Activated CD4-positive, CD25-positive, alpha-beta regulatory T cell (primary cell): Measurements from ENCODE around the gene SARDH.
"Not testable (repeated sequence)": the region's sequence is repeated elsewhere in the genome, so short reads cannot be mapped to it uniquely, and the experiment has no call there.

Experiments
- DNase-seq, 4 experiments: peaks; one replicate each; lab custom pipeline; 2025; lab: John Stamatoyannopoulos, UW

Gene SARDH

DNA sequence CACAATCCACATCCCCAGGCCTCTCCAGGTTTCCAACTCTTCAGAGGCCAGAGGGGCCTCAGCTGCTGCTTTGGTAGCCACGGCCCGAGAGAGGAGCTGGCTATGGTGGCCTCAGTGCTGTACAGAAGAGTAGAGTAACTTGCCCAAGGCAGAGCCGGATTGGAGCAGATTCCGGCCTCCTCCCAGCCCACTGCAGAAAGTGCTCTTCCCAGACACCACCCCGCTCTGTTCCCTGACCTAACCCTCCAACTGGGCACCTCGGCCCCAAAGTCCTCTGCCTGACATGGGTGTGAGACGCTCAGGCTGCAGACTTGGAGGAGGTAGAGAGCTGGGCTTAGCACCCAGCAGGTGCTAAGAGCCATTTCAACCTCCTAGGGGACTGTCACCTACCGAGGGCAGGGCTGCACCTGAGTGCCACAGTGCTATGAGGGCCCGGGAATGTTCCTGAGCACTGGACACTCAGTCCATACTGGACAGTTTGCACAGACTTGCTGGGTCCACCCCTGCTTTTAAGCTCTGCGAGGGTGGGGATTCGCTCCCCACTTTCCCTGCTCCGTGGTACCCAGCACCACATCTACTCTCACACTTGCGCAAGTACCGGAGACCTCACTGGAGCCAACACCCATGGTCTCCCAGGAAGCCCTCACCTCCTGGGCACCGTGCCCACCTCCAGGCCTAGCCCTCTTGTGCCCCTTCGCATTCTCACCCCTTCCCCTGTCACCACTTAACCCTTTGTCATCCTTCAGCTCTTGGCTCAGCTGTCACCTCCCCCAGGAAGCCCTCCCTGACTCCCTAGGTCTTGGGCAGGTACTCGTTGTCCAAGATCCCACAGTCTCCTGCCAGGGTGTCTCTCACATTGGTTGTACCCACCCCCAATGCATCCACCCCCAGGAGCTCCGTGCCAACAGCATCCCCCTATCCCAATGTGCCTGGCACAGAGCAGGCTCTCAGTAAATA is 52.2 kb downstream of the SARDH start:
- DNase-seq = no peak

- DNase-seq = no peak
Observed at GRCh38 chr9:133684936-133685361, 53.2 kb downstream of the SARDH start.

DNA sequence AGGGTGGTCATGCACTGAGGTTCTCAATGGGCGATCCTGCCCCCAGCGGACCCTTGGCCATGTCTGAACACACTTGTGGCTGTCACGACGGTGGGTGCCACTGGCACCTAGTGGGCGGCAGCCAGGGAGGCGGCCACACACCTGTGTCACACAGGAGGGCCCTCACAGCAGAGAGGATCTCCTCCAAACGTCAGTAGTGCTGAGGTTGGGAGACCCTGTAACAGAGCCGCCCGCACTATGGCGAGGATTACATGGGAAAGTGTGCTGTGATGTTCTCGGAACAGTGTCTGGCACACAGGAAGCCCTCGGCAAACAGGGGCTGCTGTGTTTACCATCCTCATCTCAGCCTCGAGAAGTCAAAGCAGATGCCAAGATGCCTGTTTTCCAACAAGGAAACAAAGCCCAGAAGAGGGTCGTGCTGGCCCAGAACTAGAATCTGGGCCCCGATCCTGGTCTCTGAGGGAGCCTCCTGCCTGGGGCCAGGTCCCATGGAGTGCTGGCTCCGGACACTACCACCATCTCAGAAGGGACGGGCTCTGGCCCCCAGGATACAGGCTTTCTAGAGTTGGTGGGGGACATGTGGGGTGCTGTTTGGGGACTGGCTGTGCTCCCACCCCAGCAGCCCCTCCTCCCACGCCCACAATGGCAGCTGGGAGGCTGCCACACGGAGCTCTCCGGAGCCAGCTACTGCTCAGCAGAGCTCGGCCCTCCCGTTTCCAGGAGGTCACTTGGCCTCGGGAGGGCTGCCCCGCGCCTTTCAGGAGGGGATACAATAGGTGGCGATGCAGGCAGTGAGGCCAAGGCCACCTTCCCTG is 53.8 kb downstream of the SARDH start:
- no peak for DNase-seq

GRCh38 chr9:133683586-133684120 is 54.5 kb downstream of the SARDH start:
- peak in 3 of 4 experiments; percentile 22 to 67 (median 62) for DNase-seq

DNA sequence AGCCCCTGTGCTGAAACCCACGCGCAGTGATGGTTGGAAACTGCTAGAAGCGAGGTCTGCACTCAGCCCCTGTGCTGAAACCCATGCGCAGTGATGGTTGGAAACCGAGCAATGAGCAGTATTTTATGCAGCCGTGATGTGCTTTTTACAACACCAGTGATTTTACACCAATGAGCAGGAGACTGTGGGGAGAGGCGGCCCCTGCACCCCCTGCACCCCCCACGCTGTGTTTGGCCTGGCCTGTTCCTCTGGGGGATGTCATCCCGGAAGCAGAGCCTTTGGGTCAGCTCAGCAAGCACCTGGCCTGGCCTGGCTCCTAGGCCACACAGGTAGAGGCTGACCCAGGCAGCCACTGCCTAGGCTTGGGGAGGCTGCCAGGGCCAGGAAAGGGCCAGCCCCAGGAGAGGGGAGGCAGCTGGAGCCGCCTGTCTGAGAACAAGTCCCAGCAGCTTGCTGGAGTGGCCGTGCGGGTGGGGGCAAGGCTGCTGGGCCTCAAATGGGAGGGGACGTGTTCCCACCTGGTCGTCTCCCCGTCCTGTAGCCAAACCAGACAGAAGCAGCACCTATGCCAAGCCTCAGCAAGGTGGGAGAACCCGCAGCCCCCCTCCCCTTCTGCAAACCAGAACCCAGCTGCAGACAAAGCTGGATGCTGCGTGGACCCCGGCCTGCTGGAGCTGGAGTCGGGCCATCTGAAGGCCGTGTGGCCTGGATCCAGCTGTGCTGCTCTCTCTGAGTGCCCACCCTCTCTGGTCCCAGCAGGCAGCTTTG is 55.1 kb downstream of the SARDH start:
- DNase-seq = no peak

- no peak for DNase-seq
Observed at GRCh38 chr9:133681658-133682306, 56.4 kb downstream of the SARDH start.

DNA sequence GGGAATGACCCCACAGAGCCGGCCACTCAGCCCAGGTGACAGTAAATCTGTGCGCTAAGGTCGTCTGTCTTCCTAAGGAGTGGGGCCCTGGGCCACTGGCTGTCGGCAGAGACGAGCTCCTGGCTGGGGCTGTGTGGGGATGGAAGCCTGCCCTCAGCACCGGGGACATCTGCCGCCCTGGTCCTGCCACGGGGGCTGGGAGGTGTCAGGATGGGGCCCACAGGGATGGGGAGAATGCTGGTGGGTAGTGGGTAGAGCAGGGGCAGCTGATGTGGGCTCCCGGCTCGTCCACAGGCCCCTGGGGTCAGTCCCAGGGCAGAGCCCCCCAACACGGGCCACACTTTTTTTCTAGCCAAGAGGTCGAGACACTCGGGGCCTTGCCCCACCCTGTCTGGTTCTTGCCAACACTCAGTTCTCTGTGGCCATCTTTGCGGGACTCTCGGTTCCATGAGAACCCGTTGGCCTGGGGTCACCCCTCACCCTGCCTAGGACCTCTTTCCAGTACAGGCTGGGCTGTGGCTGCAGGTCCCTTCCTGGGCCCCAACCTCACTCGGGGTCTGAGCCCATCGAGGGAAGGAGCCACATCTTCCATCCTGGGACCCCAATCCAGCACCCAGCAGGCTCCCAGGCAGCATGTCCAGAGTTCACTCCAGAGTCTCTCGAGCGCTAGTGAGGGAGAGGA is 57.0 kb downstream of the SARDH start:
- no peak for DNase-seq

DNA sequence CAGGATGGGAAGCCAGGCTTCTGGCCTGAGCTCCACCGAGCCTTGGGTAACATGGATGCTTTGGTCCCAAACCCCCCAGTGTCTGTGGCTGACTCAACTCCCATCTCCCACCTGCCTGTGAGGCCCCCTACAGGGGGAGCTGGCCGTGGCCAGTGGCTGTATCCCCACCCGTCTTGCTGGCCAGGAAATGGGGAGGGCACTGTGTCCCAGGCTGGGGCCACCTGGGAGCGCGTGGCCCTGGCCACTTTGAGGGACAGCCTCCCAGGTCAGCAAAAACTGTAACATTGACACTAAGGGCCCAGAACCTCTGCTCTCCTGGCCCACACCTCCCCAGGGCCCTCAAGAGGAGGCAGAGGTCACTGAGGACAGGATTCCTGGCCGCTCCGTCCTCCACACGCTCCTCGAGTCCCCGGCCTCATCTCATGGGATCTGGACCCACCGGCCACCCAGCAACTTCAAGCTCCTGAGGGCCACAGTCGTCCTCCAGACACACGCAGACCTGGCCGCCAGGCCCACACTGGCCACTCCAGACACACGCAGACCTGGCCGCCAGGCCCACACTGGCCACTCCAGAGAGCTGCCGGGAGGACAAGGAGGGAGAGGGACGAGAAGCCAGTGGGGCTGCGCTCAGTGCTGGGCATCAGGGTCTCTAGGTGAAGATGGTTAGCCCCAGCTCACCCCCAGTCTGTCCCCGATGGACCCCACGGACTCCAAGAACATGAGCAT is 57.7 kb downstream of the SARDH start:
- no peak for DNase-seq

DNA sequence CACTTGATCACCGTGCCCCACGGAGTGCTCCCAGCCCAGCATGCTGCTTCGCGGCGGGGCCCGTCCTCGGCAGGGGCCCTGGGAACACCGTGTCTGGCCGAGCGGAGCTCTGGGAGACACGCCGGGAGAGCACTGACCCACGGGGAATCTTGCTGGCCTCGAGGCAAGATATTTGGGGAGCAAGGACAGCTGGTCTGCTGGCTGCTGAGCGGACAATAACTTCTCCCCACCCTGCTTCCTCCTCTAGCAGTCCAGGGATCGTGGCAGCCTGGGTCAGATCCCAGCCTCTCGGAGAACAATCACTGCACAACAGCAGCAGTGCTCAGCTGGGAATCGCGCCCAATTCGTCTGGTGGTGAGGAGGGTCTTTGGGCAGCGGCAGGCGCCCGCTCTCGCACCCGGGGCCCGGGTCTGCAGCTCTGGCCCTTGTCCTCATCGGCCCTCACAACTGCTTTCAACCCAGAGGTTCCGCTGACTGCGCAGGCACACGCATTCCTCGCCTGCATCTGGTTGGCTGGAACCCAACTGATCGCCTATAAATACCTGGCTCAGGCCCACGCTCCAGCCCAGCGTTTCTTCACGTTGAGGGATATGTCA is 58.6 kb downstream of the SARDH start:
- DNase-seq = no peak

DNA sequence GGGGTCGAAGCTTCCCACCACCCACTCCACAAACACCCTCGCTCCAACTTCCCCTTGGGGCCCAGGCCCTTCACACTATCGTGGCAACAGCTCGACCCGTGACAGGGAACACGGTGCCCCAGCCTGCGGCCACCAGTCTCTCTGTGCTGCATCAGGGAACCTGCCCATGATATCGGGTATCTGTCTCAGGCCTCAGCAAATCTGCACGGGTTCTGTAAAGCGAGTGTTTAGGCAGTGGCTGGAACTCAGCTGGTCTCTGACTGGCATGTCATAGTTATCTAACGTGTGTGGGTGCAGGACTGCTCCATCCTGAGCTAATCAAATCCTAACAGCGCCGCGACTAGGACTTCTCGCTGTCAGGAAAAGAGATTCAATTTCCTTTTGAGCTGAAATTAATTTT is 59.1 kb downstream of the SARDH start:
- DNase-seq = no peak

DNA sequence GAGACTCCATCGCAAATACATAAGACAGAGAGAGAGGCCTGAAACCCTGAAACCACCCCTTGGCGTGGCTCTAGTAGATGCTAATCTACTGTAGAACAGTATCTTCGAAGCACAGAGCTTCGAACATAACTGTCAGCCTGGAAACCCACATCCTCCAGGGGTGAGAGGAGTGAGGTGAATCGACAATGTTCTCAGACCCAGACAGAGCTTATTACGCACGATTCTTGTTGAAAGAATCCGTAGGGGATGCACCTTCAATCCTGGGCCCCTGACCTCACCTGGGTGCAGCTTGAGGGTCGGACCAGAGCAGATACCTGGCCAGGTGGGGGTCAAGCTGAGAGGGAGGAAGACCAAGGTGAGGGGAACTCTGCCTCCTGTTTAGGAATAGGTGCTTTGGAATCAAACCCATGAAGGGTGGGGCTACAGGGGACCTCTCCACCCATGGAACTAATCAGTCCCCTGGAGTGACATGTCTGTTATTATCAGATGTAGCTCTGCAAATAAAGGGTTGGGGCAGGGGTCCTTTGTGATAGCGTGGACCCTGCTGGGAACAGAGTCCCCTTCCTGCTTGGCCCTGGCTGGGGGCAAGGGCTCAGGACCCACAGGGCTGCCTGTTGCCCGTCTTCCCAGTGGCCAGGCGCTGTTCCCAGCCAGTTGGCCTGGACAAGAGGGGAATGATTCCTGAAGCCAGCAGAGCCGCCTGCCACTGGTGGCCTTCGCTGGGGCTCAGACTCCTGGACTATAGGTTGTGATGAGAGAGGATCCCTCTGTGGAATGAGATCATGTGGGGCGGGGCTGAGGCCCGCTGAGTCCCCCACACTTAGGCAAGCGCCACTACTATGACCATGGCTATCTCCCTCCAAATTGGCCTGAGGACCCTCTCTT is 60.8 kb downstream of the SARDH start:
- DNase-seq = peak in 2 of 4 experiments; percentile 30 to 44

DNA sequence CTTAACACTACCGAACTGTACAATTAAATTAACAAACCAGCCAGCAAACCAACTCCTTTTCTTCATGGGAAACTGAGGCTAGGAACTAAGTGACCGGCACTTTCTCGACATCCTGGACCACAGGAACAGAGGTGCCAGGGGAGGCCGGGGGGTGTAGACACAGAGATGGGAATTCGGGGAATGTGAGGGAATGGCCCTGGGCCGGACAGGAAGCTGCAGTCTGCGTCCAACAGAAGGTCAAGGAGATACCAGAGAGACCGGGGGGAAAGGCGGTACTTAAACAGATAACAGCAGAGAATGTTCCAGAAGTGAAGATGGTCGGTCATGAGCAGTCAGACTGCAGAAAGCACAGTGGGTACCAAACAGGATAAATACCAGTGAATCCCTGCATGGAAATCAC is 61.7 kb downstream of the SARDH start:
- DNase-seq = no peak

DNA sequence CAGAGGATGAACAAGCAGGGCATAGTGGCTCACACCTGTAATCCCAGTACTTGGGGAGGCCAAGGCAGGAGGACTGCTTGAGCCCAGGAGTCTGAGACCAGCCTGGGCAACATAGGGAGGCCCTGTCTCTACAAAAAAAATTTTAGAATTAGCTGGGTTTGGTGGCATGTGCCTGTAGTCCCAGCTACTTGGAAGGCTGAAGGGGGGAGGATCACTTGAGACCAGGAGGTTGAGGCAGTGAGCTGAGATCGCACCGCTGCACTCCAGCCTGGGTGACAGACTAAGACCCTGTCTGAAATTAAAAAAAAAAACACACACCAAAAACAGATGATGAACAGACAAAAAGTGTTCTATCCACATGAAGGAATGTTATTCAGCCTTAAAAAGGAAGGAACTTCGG is 62.4 kb downstream of the SARDH start:
- not testable (repeated sequence) for DNase-seq

DNA sequence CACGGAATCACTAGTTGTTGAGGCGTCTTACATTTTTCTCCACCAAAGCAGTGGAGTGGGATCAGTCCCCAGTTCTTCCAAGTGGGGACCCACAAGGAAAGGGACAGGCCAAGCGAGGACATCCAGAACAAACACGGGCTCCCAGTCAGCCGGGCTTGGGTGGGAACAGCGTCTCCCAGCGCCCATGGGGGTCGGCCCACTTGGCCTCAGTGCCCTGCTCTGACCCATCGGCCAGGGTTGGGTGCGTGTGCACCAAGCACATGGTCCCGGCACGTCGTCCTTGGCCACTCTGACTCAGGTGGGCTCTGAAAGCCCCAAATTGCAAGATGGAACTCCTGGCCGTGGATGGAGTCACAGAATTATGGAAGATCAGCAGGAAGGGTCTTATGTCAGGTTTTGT is 64.1 kb downstream of the SARDH start:
- no peak for DNase-seq

- DNase-seq = no peak
Observed at GRCh38 chr9:133673258-133673655, 64.9 kb downstream of the SARDH start.

- DNase-seq = no peak
Observed at GRCh38 chr9:133672503-133673257, 65.5 kb downstream of the SARDH start.

DNA sequence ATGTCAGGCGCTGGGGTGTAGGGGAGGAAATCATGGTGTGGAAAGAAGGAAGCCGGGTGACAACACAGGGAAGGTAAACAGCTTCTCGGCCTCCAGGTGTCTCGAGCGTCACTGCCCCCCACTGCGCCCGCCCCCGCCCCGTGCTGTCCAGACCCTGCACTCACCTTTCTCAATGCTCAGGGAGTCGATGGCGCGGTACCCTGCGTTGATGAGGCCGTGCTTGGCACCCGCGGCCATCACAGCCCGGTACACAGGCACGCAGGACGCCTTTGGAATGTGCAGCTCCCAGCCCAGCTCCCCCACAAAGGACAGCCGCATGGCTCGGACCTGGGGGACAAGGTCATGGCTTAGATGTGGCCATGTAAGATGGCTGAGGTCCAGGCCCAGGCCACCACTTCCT is 66.8 kb downstream of the SARDH start:
- no peak for DNase-seq

DNA sequence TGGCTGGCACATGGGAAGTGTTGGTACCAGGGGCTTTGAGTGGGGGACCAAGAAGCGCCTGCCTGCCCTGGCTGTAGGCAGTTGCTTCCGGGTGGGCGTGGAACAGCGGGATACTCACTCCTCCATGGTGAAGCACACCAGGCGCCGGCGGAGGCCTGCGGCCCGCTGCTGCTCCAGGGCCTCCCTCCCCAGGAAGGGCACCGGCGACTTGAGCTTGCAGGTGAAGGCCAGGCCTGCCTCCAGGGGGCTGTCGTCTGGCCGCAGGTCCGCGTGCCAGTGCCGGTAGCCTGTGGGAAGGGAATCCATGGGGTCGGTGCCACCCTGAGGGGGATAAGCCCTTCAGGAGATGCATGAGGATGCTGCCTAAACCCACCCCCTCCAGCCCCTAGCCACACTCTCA is 67.7 kb downstream of the SARDH start:
- DNase-seq = no peak
